H1 (cell line): ENCODE data around the gene IL17REL. TPM values are rescaled to one million over a fixed set of nuclear protein-coding genes. Genes with fewer than 3 reads are reported as not detected.

ENCODE experiments used
- CTCF ChIA-PET: fragments of 300-600 bp; sonication (Branson Sonifier 250); formaldehyde crosslinking; loops from one replicate; lab custom pipeline; 2021; ENCODE audit not compliant: partially characterized antibody; lab: Charles Lee
- POLR2A ChIA-PET: fragments of 300-600 bp; sonication (Branson Sonifier 250); formaldehyde crosslinking; loops from one replicate; lab custom pipeline; 2021; ENCODE audit warnings: inconsistent platforms; ENCODE audit not compliant: partially characterized antibody; lab: Charles Lee
- DNase-seq, 2 experiments: peaks; one replicate each; pipeline versions ENCODE4 v3.0.0 to v3.0.0-alpha.2; 2010 to 2022; ENCODE audit warnings: low spot score in 2 of 2, low read depth in 1 of 2, mixed read lengths in 1 of 2
- FAIRE-seq: peaks from 2 replicates; lab custom pipeline; 2011; peaks lifted over from hg19 to GRCh38; lab: Jason Lieb, UNC
- H2AFZ ChIP-seq: 2 replicates; pipeline ENCODE4 v1.8.1; 2012; ENCODE audit warnings: low read length, inconsistent platforms
- H2AK5ac ChIP-seq: 2 replicates; pipeline ENCODE4 v1.6.1; 2013; ENCODE audit warnings: low read depth, low read length
- H2BK120ac ChIP-seq: replicated peaks from 2 replicates; pipeline ENCODE3; 2013; ENCODE audit warnings: low read depth, low read length, inconsistent platforms
- H2BK12ac ChIP-seq: 2 replicates; pipeline ENCODE4 v1.6.1; 2013; ENCODE audit warnings: low read depth, low read length
- H2BK15ac ChIP-seq: 2 replicates; pipeline ENCODE4 v1.6.1; 2013; ENCODE audit warnings: low read length
- H2BK20ac ChIP-seq: 2 replicates; pipeline ENCODE4 v1.6.1; 2013; ENCODE audit warnings: low read length
- H2BK5ac ChIP-seq: 2 replicates; pipeline ENCODE4 v1.6.1; 2013; ENCODE audit warnings: low read depth, low read length
- H3K14ac ChIP-seq: 2 replicates; pipeline ENCODE4 v1.6.1; 2013; ENCODE audit warnings: inconsistent platforms; ENCODE audit not compliant: insufficient read length
- H3K18ac ChIP-seq: 2 replicates; pipeline ENCODE4 v1.6.1; 2013; ENCODE audit warnings: low read length; ENCODE audit errors: extremely low read depth
- H3K23ac ChIP-seq: 2 replicates; pipeline ENCODE4 v1.6.1; 2013; ENCODE audit warnings: inconsistent platforms; ENCODE audit not compliant: insufficient read length
- H3K23me2 ChIP-seq: 2 replicates; pipeline ENCODE4 v1.6.1; 2013; ENCODE audit warnings: low read depth, low read length
- H3K27ac ChIP-seq: 2 replicates; pipeline ENCODE4 v1.6.1; 2011; ENCODE audit warnings: low read depth, low read length, inconsistent platforms
- H3K27me3 ChIP-seq, 4 experiments: replicated peaks in 1 of 4; 1 replicate in 1 of 4; 2 replicates in 3 of 4; pipeline versions ENCODE4 v1.6.1 to v1.8.1; 2011 to 2013; ENCODE audit warnings: low read length in 3 of 4, mild to moderate bottlenecking in 3 of 4, inconsistent platforms in 2 of 4, mixed read lengths in 2 of 4, moderate library complexity in 1 of 4; ENCODE audit not compliant: control insufficient read depth in 3 of 4, insufficient read depth in 3 of 4; ENCODE audit errors: extremely low read depth in 1 of 4
- H3K36me3 ChIP-seq, 4 experiments: 2 replicates each; pipeline versions ENCODE4 v1.6.1 to v1.8.1; 2011 to 2013; ENCODE audit warnings: mild to moderate bottlenecking in 4 of 4, low read length in 3 of 4, moderate library complexity in 2 of 4, control low read depth in 1 of 4, inconsistent platforms in 1 of 4; ENCODE audit not compliant: insufficient read depth in 4 of 4, control insufficient read depth in 2 of 4
- H3K4ac ChIP-seq: replicated peaks from 2 replicates; pipeline ENCODE3; 2013; ENCODE audit warnings: low read length, low read depth, mixed read lengths, inconsistent platforms; ENCODE audit not compliant: insufficient read length
- H3K4me1 ChIP-seq, 4 experiments: replicated peaks in 1 of 4; 1 replicate in 1 of 4; 2 replicates in 3 of 4; pipeline versions ENCODE4 v1.6.1 to v1.8.1; 2011 to 2013; ENCODE audit warnings: low read length in 3 of 4, inconsistent platforms in 2 of 4, mixed read lengths in 1 of 4; ENCODE audit not compliant: insufficient read depth in 4 of 4, control insufficient read depth in 3 of 4
- H3K4me2 ChIP-seq, 2 experiments: 2 replicates each; pipeline versions ENCODE4 v1.6.1 to v1.8.1; 2011 to 2013; ENCODE audit warnings: low read depth in 2 of 2, low read length in 2 of 2, control low read depth in 1 of 2, inconsistent platforms in 1 of 2, mild to moderate bottlenecking in 1 of 2; ENCODE audit not compliant: insufficient read depth in 1 of 2
- H3K4me3 ChIP-seq, 4 experiments: fragments of 200-600, 300-600 bp in 1 of 4; sonication (generic), shearing (Covaris generic), sonication (Bioruptor Twin) in 1 of 4; 2 replicates each; pipeline versions ENCODE4 v1.5.1 to v1.8.1; 2011 to 2016; ENCODE audit warnings: low read length in 4 of 4, low read depth in 3 of 4, control low read depth in 2 of 4, inconsistent platforms in 2 of 4, mild to moderate bottlenecking in 2 of 4, mixed read lengths in 1 of 4, moderate library complexity in 1 of 4; ENCODE audit not compliant: insufficient read depth in 2 of 4; ENCODE audit errors: extremely low read depth in 1 of 4
- H3K56ac ChIP-seq: replicated peaks from 2 replicates; pipeline ENCODE3; 2013; ENCODE audit warnings: low read depth, mild to moderate bottlenecking, mixed read lengths, low read length, inconsistent platforms; ENCODE audit not compliant: insufficient read length
- H3K79me1 ChIP-seq: 2 replicates; pipeline ENCODE4 v1.6.1; 2013; ENCODE audit warnings: low read depth, low read length, control low read depth
- H3K79me2 ChIP-seq, 2 experiments: 2 replicates each; pipeline versions ENCODE4 v1.6.1 to v1.8.1; 2012 to 2013; ENCODE audit warnings: low read length in 2 of 2, mild to moderate bottlenecking in 2 of 2, inconsistent platforms in 1 of 2; ENCODE audit not compliant: insufficient read depth in 2 of 2, control insufficient read depth in 1 of 2
- H3K9ac ChIP-seq, 4 experiments: replicated peaks in 1 of 4; 1 replicate in 1 of 4; 2 replicates in 3 of 4; pipeline versions ENCODE4 v1.6.1 to v1.8.1; 2011 to 2013; ENCODE audit warnings: low read depth in 3 of 4, low read length in 3 of 4, control low read depth in 2 of 4, mild to moderate bottlenecking in 2 of 4, moderate library complexity in 2 of 4, inconsistent platforms in 1 of 4; ENCODE audit errors: extremely low read depth in 1 of 4
- H3K9me3 ChIP-seq, 2 experiments: 2 replicates each; pipeline versions ENCODE4 v1.6.1 to v1.8.1; 2012 to 2013; ENCODE audit warnings: mild to moderate bottlenecking in 2 of 2, moderate library complexity in 2 of 2, control low read depth in 1 of 2, inconsistent platforms in 1 of 2, low read depth in 1 of 2, low read length in 1 of 2, mixed read lengths in 1 of 2; ENCODE audit not compliant: insufficient read depth in 2 of 2
- H4K20me1 ChIP-seq, 2 experiments: replicated peaks in 1 of 2; 2 replicates each; pipeline versions ENCODE3 to v1.8.1; 2011 to 2013; ENCODE audit warnings: inconsistent platforms in 2 of 2, low read length in 2 of 2, mild to moderate bottlenecking in 1 of 2; ENCODE audit not compliant: insufficient read depth in 2 of 2, control insufficient read depth in 1 of 2
- H4K5ac ChIP-seq: 2 replicates; pipeline ENCODE4 v1.6.1; 2013; ENCODE audit warnings: low read length, low read depth, mixed read lengths, inconsistent platforms; ENCODE audit not compliant: insufficient read length
- H4K8ac ChIP-seq: 2 replicates; pipeline ENCODE4 v1.8.0; 2013; ENCODE audit warnings: mild to moderate bottlenecking, moderate library complexity, low read length, inconsistent platforms; ENCODE audit not compliant: insufficient read depth; ENCODE audit errors: extremely low read depth
- H4K91ac ChIP-seq: replicated peaks from 2 replicates; pipeline ENCODE3; 2013; ENCODE audit warnings: low read length, mixed read lengths, inconsistent platforms; ENCODE audit not compliant: insufficient read length
- FOSL1 ChIP-seq: IDR thresholded peaks from 2 replicates; pipeline ENCODE4 v1.6.1; 2011; ENCODE audit warnings: mild to moderate bottlenecking, low read depth, low read length, moderate library complexity; ENCODE audit not compliant: insufficient read depth
- HDAC6 ChIP-seq: IDR thresholded peaks from one replicate; pipeline ENCODE4 v1.7.1; 2012; ENCODE audit warnings: low read depth, mild to moderate bottlenecking, inconsistent platforms, low read length, moderate library complexity
- KDM4A ChIP-seq: IDR thresholded peaks from one replicate; pipeline ENCODE4 v1.7.1; 2012; ENCODE audit warnings: low read depth, mild to moderate bottlenecking, moderate library complexity, low read length, inconsistent platforms; ENCODE audit not compliant: severe bottlenecking
- NANOG ChIP-seq: IDR thresholded peaks from 2 replicates; pipeline ENCODE4 v1.6.1; 2011; ENCODE audit warnings: low read length, low read depth, mild to moderate bottlenecking, inconsistent platforms; ENCODE audit not compliant: insufficient read depth, poor library complexity, severe bottlenecking
- POLR2AphosphoS5 ChIP-seq: IDR thresholded peaks from 2 replicates; pipeline ENCODE4 v1.6.1; 2011; ENCODE audit warnings: low read depth, low read length
- TAF7 ChIP-seq: optimal IDR thresholded peaks from 2 replicates; pipeline ENCODE3; 2011; ENCODE audit warnings: low read depth, mild to moderate bottlenecking, inconsistent platforms, low read length, moderate library complexity, borderline replicate concordance
- WGBS, 2 experiments: shearing (Covaris generic) in 1 of 2; methylation state at CpG; one replicate each; pipeline versions ENCODE4 v1.1.6 to v1.1.7; 2013 to 2015; ENCODE audit warnings: low lambda C conversion rate in 2 of 2, mixed read lengths in 2 of 2, inconsistent platforms in 1 of 2, low coverage in 1 of 2, missing lambda C conversion rate in 1 of 2; ENCODE audit not compliant: insufficient replicate concordance in 2 of 2, insufficient coverage in 1 of 2, insufficient read length in 1 of 2; ENCODE audit errors: extremely low coverage in 1 of 2, missing lambda C conversion rate in 1 of 2; 5-methylcytosine and 5-hydroxymethylcytosine counted together
- polyA plus RNA-seq, 7 experiments: library from polyadenylated mRNA; depleted of rRNA in 3 of 7; stranded (reverse) in 5 of 7; unstranded in 2 of 7; fragments of >200 nt in 5 of 7; fragments of 200-250 nt in 2 of 7; gene quantifications; 1 replicate in 5 of 7; 2 replicates in 1 of 7; 4 replicates in 1 of 7; pipeline versions ENCODE4 v1.2.1 to v1.2.3, GENCODE V29; 2011 to 2013; ENCODE audit warnings: missing spikeins in 2 of 7, mixed read lengths in 2 of 7
- total RNA-seq: library from RNA; stranded (reverse); fragmentation: NEBNext Ultra II Directional; extraction: Animal tissue kit (Norgen Biotek cat#: 25700); gene quantifications from 2 replicates; pipeline ENCODE4 v1.2.1, GENCODE V29; 2021
- TF ChIP-seq, protein P1 (sequence below), 3 experiments: IDR thresholded peaks; 1 replicate in 2 of 3; 2 replicates in 1 of 3; pipeline versions ENCODE4 v1.5.1 to v1.6.1; 2011; ENCODE audit warnings: low read length in 3 of 3, mild to moderate bottlenecking in 3 of 3, inconsistent platforms in 2 of 3, low read depth in 1 of 3, moderate library complexity in 1 of 3; ENCODE audit not compliant: insufficient read depth in 1 of 3; ENCODE audit errors: control extremely low read depth in 1 of 3

Gene IL17REL
- total and polyA plus RNA-seq, 2 of the 8 experiments (the other 6 are each of a cell fraction or from before 2014, with no cell fraction given): 0.15 to 0.20 TPM

DNA sequence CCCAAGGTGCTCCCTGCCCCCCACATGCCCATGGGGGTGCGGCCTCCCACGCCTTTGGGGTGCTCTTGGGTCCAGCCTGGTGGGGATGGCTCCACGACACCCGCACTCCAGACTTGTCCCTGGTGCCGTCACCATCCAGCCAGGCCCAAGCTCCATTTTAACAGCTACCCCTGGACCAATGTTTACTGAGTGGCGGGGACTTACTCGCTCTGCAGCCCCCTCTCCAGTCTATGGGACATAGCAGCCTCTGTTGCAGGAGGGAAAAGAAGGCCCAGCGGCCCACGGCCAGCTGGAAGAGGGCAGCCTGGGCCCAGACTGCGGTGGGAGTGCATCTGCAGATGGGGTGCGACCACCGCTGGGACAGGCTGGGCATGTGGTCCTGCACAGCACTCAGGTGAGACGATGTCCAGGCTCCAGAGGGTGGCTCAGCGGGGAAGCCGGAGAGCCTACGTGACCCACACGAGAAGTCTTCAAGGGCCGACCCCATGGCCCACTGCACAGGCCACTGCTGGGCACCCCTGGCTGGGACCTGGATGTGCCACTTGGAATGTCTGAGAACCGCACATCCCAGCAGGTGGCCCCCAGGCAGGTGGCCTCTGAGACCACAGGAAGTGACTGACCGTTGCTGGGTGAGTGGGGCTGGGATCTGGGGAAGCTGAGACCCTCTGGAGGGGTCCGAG, 18.1 kb downstream of the IL17REL start:
- no peak overlapping the region for H2BK15ac ChIP-seq
- no peak overlapping the region for H3K56ac ChIP-seq
- H3K4me2 ChIP-seq: no peak overlapping the region
- peaks cover 0 to 10% (median 5%) of the 10 kb centered on the region in 4 experiments; a peak in 4 of 7 replicates for H3K4me1 ChIP-seq
- peaks cover 10% of the 10 kb centered on the region for H3K23me2 ChIP-seq
- no peak overlapping the region for H3K18ac ChIP-seq
- H2BK120ac ChIP-seq: no peak overlapping the region
- TF ChIP-seq, protein P1, sequence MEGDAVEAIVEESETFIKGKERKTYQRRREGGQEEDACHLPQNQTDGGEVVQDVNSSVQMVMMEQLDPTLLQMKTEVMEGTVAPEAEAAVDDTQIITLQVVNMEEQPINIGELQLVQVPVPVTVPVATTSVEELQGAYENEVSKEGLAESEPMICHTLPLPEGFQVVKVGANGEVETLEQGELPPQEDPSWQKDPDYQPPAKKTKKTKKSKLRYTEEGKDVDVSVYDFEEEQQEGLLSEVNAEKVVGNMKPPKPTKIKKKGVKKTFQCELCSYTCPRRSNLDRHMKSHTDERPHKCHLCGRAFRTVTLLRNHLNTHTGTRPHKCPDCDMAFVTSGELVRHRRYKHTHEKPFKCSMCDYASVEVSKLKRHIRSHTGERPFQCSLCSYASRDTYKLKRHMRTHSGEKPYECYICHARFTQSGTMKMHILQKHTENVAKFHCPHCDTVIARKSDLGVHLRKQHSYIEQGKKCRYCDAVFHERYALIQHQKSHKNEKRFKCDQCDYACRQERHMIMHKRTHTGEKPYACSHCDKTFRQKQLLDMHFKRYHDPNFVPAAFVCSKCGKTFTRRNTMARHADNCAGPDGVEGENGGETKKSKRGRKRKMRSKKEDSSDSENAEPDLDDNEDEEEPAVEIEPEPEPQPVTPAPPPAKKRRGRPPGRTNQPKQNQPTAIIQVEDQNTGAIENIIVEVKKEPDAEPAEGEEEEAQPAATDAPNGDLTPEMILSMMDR (IDR thresholded peaks at IDR 0.05; ENCODE audit: control extremely low read depth in 1 of 3, insufficient read depth in 1 of 3, low read depth in 1 of 3, low read length in 3 of 3): no peak
- TF ChIP-seq NANOG (no peak), TAF7 (no peak), FOSL1 (no peak), KDM4A (no peak), HDAC6 (no peak), POLR2AphosphoS5 (no peak)
- H3K23ac ChIP-seq: no peak overlapping the region
- ChIA-PET POLR2A (interaction anchor here (0.7 kb wide), 1 partner anchor 11 kb away, joined by 3 read pairs; no protein-coding TSS in a partner anchor), CTCF (interaction anchor here (0.6 to 5.2 kb wide), 24 partner anchors 10 to 227 kb away, joined by 3 to 83 read pairs (median 4); no protein-coding TSS in a partner anchor)
- H4K91ac ChIP-seq: no peak overlapping the region
- FAIRE-seq (no peak), DNase-seq (peak in 1 of 2 experiments; percentile 41)
- H3K4ac ChIP-seq: no peak overlapping the region
- H2BK5ac ChIP-seq: no peak overlapping the region
- no peak overlapping the region for H3K4me3 ChIP-seq
- H2BK12ac ChIP-seq: no peak overlapping the region
- WGBS, 2 experiments: 88% methylated on average over 17 of the region's 21 CpGs; no CpG with 5 or more reads in 1 of the 2 experiments
- H3K79me1 ChIP-seq: no peaks in the 10 kb centered on the region
- no peak overlapping the region for H2BK20ac ChIP-seq
- peaks cover 2 to 8% of the 10 kb centered on the region in 2 experiments for H4K20me1 ChIP-seq
- no peak overlapping the region for H3K14ac ChIP-seq
- no peak overlapping the region for H2AK5ac ChIP-seq
- H3K36me3 ChIP-seq: no peaks in the 10 kb centered on the region
- peaks cover 0 to 6% (median 0%) of the 10 kb centered on the region in 4 experiments; a peak in 2 of 7 replicates for H3K27me3 ChIP-seq
- no peak overlapping the region for H4K5ac ChIP-seq
- no peaks in the 10 kb centered on the region for H3K79me2 ChIP-seq
- H4K8ac ChIP-seq: no peak overlapping the region
- H3K27ac ChIP-seq: no peak overlapping the region
- peaks cover 0 to 14% of the 10 kb centered on the region in 2 experiments; a peak in 1 of 4 replicates for H3K9me3 ChIP-seq
- H2AFZ ChIP-seq: no peak overlapping the region
- no peak overlapping the region for H3K9ac ChIP-seq
